Right renal cortex interstitium (tissue), 3 donors: Measurements from ENCODE around the gene FBXO21. TPM values are rescaled to one million over a fixed set of nuclear protein-coding genes. Genes with fewer than 3 reads are reported as not detected.

Experiments
- DNase-seq, 3 donors: peaks; one replicate each; pipeline ENCODE4 v3.0.0-alpha.2; 2013; ENCODE audit warnings: low read depth in 3 of 3, low spot score in 2 of 3
- polyA plus RNA-seq, 3 donors: library from polyadenylated mRNA; unstranded; fragments of 120-200 nt; gene quantifications; one replicate each; pipeline ENCODE4 v1.2.1, GENCODE V29; 2013; ENCODE audit not compliant: insufficient read length in 3 of 3

FBXO21 gene
- polyA plus RNA-seq, 3 donors: 60.4 to 62.6 (median 60.4) TPM

DNA sequence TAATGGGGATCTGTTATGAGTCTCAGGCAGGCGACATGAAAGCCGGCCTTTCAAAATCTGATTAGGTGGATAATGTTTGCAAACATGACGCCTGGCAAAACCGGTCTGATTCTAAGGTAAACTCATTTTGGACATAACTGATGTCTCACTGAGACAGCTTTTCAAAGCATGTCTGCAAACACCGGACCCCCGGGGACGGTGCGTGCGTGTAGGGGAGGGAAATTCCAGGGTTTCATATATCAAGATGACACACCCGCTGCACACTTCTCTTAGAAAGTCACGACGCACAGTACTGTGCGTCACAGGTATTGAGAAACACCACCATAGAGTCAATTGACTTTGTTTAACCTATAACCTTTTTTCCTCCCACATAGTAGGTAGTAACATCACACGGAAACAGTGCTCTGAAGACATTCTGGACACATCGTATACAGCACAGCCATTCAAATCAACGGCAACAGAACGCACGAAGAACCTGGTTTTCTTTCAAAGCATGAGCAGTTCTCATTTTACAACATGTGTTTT lies 47.2 kb downstream of the FBXO21 start:
- no peak for DNase-seq

DNA sequence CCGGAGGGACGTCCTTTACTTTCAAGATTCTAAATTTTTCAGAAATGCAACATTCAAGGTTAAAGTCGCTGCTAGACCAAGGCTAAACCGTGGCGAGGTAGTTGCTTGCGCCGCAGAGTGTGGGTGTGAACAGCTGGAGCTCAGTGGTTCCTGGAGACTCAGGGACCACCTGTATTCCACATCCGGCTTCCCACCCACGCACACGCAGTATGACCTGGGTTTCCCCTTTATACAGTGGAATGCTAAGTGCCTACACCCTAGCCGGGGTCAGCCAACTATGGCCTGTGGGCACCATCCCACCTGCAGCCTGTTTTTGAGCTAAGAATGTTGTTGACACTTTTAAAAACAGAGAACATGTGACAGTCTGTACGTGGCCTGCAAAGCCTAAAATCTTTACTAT lies 48.2 kb downstream of the FBXO21 start:
- DNase-seq: no peak

DNA sequence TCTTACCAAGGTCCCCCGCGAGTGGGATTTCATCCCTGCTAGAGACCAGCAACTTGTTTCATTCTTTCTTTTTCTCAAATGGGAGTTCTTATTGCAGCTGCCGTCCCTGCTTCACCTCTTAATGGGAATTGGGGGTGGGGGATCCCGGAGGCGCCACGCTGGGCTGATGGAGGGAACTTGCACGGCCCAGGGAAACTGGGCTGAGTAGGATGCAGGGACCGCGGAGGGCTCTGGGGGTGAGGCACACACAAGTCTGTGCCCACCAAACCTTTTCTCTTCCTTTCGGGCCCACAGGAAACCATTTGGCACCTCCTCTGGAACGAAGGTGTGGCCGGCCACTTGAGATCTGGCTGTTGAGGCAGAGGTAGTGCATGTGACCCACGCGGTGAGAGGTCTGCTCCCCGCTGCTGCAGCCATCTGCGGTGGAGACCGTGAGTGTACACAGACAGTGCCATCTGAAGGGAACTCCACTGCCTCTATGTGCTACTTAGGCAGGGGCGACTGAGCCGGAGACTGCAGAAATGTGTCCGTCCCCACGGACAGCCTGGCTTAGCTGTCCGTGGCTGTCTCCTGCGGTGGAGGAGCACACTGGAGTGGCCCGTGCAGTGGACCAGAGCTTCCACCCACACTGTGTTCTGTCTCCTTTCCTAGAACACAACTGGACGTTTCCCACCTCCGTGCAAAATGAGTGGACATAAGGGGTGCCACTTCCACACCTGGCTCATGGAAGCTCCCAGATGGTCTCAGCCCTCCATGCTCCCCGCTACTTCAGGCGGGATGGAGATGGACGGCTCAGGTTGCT lies 49.0 kb downstream of the FBXO21 start:
- no peak for DNase-seq

DNA sequence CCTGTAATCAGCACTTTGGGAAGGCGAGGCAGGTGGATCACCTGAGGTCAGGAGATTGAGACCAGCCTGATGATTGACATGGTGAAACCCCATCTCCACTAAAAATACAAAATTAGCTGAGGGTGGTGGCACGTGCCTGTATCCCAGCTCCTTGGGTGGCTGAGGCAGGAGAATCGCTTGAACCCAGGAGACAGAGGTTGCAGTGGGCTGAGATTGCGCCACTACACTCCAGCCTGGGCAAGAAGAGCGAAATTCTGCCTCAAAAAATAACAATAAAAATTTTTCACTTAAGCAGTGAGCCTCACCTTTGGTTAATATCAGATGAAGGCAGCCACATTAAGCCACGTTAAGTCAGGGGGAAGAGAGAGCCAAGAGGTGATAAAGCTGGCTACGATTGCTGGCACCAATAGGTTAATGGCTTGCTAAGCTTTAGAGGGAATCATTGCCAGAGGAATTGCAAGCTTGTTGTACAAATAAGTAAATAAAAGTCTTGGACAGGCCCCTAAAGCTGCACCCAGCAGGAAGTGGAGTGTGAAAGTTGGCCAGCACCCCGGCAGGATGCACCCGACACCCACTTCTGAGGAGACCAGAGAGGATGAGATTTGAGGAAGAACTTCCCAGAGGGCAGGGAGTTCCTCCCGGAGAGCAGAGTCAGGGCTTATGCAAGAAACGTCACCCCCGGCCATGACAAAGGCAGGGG lies 49.7 kb downstream of the FBXO21 start:
- no peak for DNase-seq

DNA sequence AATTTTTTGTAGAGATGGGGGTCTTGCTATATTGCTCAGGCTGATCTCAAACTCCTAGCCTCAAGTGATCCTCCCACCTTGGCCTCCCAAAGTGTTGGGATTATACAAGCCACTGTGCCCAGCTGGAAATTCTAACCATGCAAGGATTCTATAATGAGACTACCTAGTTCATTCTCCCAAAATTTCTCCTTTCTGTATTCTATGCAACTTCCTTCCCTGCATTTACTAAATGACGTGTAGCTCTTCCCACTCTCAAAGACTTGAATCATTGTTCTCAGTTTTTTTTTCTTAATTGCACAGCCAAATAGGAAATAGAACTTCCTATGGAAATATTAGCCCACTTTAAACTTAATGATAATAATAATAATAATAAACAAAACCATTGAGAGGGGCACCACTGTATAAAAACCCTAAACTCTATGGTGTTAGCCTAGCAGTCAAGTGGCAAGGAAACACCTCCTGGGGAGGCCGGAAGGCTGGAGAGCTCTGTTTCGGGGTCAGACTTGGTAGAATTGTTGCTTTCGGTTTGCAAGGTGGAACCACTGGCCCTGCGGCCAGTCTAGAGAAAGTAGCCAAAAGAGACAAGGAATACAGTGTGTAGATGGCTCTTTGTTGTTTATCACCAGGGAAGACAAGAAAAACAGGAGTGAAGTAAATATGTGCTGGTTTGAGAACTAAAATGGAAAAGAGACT lies 51.1 kb downstream of the FBXO21 start:
- DNase-seq: no peak

DNA sequence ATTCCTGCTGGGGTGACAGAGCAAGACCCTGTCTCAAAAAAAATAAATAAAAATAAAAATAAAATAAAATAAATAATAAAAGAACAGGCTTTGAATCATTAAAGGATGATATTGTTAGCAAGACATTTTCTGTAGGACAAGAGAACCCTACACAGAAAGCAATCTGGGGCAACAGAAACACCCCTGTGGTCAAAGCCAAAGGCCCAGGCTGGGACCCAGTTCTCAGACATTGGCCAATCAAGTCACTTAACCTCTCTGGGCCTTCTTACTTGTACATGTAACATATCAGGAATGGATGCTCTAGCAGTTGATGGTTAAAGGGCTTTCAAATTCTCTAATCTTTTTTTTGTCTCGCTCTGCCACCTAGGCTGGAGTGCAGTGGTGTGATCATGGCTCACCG lies 55.5 kb downstream of the FBXO21 start:
- no peak for DNase-seq

DNA sequence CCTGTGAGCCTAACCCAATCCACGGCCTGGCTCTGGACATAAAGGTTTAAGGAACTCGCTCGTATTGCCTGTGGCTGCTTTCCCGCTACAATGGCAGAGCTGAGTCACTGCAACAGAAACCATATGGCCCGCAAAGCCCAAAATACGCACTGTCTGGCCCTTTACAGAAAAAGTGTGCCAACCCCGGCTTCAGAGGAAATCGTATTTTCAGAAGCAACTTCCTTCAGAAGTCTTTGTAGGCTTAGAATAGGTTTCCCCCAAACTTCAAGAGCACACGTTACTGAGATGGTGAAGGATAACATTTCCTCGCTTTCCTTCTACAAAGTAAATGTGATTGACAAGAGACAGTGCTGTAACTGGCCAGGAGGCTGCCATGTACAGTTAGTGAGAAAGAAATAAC lies 56.2 kb downstream of the FBXO21 start:
- no peak for DNase-seq

DNA sequence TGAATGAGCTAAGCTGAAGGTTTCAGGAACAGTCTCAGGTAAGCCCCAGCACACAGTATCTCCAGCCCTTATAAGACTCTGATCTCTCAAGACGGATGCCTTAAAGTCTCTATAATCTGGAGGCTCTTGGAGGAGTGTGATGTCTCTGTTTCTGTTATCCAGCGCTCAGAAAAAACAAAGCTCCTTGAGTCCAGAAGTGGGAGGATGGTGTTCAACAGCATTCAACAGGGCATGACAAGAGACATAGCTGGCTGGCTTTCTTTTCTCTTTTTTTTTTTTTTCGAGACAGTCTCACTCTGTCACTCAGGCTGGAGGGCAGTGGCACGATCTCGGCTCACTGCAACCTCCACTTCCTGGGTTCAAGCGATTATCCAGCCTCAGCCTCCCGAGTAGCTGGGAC lies 59.5 kb downstream of the FBXO21 start:
- no peak for DNase-seq

DNA sequence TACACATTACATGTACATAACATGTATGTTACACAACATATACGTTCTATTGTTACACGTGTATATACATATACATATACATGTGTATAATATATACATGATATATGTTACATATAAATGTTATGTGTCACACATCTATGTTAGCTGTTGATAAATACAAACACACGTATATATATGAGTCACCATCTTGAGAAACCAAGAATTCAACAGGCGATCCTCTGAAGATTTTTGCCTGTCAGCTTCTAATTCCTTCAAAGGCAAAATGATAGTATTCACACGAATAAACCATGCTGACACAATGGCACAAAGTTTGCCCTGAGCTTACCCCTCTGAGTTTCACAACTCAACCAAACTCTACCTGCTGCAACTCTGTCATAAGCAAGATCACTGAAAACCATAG lies 60.9 kb downstream of the FBXO21 start:
- DNase-seq: no peak

DNA sequence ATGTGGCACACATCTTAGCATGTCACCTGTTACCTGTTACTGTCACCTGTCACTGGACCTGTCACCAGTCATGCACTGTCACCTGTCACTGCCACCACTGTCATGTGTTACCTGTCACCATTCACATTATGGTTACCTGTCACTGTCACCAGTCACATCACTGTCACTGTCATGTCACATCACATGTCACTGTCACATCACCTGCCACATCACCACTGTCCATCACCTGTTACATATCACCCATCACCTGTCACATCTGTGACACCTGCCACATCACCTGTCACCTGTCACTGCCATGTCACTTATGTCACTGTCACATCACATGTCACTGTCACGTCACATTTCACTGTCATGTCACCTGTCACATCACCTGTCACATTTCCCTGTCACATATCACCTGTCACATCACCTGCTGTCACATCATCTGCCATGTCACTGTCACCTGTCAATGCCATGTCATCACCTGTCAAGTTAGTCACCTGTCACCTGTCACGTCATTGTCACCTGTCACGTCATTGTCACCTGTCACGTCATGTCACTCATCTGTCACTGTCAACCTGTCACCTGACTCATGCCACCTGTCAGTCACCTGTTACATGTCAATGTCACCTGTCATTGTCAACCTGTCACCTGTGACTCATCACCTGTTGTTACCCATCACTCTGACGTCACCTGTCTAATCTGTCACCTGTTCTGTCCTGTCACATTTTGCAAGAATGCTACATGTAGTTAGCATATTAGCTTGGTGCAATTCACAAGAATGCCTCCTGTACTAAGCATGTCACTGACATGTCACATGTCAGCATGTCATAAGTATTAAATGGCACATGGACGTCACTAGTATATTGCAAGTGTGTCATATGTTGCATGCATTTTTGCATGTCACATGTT lies 62.1 kb downstream of the FBXO21 start:
- no peak for DNase-seq

DNA sequence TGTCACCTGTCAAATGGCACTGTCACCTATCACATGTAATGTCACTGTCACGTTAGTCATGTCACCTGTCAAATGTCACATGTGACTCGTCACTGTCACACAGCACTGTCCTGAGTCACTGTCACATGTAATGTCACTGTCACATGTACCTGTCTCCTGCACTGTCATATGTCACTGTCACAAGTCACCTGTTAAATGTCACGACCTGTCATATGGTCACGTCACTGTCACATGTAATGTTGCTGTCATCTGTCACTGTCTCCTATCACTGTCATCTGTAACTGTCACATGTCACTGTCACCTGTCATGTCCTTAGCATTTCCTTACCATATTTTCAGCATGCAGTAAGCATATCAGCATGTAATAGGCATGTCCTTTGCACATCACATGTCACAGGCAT lies 63.9 kb downstream of the FBXO21 start:
- no peak for DNase-seq

DNA sequence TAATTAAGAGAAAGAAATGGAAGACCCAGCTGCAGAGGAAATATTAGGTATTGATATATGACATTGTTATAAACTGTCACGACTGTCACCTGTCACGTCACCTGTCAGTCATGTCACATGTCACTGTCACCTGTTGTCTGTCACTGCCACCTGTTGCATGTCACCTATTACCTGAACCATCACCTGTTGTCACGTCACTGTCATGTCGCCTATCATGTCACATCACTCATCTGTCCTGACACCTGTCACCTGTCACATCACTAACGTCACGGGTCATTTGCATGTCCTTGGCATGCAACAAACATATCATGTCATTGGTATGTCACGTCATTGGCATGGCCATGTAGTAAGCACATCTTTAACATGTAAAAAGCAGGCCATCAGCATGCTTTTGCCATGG lies 64.5 kb downstream of the FBXO21 start:
- no peak for DNase-seq

DNA sequence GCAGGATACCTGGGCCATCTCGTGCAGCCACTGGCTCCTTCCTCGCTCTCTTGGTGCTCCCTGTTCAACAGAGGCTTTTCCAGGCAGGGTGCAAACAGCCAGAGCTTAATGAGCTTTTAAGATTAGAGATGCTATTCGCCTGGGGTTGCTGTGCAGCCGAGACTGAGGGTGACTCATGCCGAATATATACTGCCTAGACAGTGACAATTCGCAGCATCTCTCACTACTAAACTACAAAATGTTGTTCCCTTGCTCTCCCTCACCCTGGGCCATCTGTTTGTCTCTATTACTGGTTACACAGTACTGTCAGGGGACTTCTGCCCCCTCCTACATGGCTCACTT lies 65.0 kb downstream of the FBXO21 start:
- no peak for DNase-seq

DNA sequence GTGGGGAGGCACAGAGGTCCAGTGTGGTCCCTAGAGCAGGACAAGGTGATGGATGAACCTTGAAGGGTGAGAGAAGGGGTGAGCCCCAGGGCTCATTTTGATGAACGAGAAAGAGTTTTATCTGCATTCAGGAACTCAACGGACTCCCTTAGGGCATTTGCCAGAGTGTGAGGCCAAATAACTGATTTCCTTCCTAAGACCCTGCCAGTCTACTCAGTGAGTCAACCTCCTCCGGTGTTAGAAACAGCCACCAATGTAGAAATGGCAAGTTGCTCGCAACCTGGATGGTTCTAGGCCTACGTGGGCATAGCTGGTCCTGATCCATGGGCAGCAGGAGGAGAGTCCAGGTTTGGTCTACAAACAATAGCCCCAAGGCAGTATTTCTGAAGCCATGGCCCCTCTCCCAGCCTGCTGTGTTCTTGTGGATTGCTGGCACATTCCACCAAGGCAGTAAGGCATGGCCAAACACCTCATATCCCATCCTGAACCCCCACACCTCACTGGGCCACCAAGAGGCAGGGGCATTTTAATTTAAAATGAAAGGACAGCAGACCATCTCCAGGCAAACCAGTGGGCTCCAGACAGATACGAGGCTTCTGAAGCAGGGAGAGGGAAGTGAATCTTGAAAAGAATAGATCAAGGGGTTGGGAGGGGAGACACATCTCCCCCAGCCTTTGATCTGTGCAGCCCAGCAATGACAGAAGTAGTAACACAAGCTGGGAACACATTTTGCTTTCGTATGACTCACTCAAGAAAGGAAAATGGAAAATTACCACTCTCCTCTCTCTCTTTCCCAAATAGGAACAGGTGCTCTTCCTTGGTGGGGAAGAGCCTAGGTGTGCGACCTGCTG lies 65.6 kb downstream of the FBXO21 start:
- DNase-seq: no peak

DNA sequence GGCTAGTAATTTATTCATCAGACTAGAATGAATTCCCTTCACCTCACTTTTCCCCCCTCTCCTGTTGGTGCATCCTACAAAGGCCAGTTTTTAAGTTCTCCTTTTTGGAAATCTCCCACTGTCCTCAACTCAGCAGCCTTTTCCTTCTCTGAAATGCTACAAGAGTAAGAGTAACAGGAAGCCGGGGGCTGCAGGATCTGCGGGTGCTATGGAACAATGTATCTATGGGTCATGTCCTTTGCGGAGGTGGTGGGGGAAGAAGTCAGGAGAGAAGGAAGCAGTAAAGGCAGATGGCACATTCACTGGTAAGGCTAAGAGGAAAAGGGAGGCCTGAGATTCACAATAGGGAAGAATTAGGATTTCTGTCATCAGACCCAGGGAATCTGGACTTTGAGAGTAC lies 68.8 kb downstream of the FBXO21 start:
- no peak for DNase-seq

DNA sequence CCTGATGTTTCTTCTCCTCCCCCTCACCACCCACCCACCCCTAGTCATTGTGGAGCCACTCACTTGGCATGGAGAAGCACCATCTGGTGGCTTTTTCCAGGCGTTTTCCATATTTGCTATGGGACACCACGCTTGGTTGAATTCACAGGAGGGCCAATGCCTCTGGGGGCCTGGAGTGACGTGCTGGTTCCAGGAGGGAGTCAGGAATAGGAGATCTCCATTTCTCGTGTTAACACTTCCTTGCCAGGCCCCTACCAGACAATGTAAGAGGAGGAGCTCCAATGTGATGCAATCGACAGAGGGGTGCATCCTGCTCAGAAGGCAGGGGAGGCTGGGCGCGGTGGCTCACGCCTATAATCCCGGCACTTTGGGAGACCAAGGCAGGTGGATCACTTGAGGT lies 69.5 kb downstream of the FBXO21 start:
- no peak for DNase-seq

DNA sequence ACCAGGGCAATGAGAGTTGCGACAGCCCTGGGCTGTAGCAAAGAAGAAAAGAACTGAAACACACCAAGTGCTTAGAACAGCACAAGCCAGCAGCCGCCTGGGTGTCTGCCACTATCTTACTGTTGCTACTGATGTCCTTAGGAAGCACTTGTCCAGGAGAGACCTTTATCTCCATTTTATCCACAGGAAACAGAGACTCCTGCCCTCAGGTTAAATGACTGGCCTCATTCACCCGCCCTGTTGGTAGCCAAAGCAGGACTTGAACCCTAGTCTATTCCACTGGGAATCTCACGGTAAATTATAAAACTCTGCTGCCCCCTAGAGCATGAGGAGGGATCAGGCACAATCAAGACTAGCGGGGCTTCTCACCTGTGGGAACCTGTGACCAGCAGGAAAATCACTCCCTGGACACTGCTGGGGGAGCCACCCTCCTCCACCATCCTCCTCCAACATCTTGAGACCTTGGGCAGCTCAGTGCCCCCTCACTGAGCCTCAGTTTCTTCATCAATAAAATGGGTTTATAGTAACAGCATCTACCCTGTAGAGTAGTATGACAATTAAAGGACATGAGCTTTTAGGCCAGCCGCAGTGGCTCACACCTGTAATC lies 70.6 kb downstream of the FBXO21 start:
- DNase-seq: no peak

DNA sequence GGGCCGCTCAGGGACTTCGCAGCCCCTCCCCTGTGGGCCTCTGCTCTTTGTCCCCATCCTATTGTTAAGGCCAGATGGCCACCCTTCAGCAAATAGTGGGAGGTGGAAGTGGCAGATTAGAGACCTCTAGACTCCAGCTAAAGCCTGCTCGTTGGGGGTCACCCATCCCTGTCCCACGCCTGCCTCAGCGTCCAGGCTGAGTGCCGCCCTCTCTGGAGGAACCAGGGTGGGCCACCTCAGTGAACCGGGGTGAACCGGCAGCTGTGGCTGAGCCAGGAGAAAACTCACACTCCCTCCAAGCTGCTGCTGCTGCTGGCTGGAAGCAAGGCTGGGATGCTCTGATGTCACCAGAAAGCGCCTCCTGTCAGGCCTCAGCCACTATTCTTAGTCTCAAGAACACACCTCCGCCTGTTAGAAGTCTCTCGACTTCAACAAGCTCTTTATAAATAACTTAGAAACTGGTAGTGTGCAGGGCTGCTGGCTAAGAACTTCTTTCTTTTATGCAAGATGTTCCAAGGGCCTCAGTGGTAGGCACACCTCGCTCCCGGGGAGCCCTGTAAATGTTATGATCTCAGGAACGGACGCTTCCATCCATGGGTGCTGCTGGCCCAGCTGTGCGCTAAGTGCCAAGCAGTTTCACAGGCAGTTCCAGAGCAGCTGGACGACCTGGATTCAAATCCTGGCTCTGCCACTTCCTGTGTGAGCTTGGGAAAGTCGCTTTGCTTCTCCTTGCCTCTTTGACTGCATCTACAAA lies 71.3 kb downstream of the FBXO21 start:
- DNase-seq: no peak

DNA sequence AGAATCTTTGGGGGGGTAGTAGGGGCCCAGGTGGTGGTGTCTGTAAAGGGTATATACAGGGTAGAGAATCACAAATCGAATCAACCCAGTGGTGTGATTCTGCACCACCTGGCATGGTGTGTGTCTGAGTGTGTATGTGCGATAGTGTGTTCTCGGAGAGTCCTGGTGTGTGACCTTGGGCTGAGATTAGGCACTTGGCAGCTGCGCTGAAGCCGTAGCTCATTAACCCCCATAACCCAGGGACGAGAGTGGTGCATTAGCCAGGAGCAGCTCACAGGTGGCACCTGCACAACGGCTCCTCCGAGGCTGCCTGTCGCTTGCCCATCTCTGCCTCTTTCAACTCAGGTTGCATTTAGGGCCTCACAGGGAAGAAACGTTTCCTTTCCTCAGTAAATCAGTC lies 75.5 kb downstream of the FBXO21 start:
- DNase-seq: no peak
